Karpas-422 (cell line): ENCODE results near the gene FAM216B. TPM values are rescaled to one million over a fixed set of nuclear protein-coding genes. Genes with fewer than 3 reads are reported as not detected.

Experiments
- DNase-seq: peaks from one replicate; pipeline ENCODE4 v3.0.0-alpha.2; 2015
- H2AFZ ChIP-seq: fragments of 200-600 bp; sonication (generic); 2 replicates; pipeline ENCODE4 v1.6.1; 2014; ENCODE audit warnings: antibody characterized with exemption, low read length, mixed read lengths
- H3K27ac ChIP-seq: fragments of 200-600 bp; sonication (generic); 2 replicates; pipeline ENCODE4 v1.5.1; 2014; ENCODE audit warnings: mild to moderate bottlenecking, low read length, moderate library complexity
- H3K27me3 ChIP-seq: fragments of 200-600 bp; sonication (generic); 2 replicates; pipeline ENCODE4 v1.6.1; 2014; ENCODE audit warnings: low read length, mixed read lengths
- H3K36me3 ChIP-seq: fragments of 200-600 bp; sonication (generic); 2 replicates; pipeline ENCODE4 v1.6.1; 2014; ENCODE audit warnings: low read length, mixed read lengths; ENCODE audit not compliant: insufficient read depth
- H3K4me1 ChIP-seq: fragments of 200-600 bp; sonication (generic); 2 replicates; pipeline ENCODE4 v1.6.1; 2014; ENCODE audit warnings: mild to moderate bottlenecking, low read length, mixed read lengths
- H3K4me2 ChIP-seq: fragments of 200-600 bp; sonication (generic); 2 replicates; pipeline ENCODE4 v1.6.1; 2014; ENCODE audit warnings: low read length, low read depth, mild to moderate bottlenecking; ENCODE audit not compliant: poor library complexity, severe bottlenecking
- H3K4me3 ChIP-seq: fragments of 200-600 bp; sonication (generic); 2 replicates; pipeline ENCODE4 v1.5.1; 2014; ENCODE audit warnings: mild to moderate bottlenecking, antibody characterized with exemption, low read length, mixed read lengths
- H3K79me2 ChIP-seq: fragments of 200-600 bp; sonication (generic); 2 replicates; pipeline ENCODE4 v1.6.1; 2014; ENCODE audit warnings: mild to moderate bottlenecking, low read length, mixed read lengths
- H3K9ac ChIP-seq: fragments of 200-600 bp; sonication (generic); 2 replicates; pipeline ENCODE4 v1.6.0; 2014; ENCODE audit warnings: low read length
- H3K9me2 ChIP-seq: fragments of 200-600 bp; sonication (generic), shearing (Covaris generic); replicated peaks from 2 replicates; pipeline ENCODE4 v1.6.0; 2014; ENCODE audit warnings: mild to moderate bottlenecking, low read length, moderate library complexity; ENCODE audit not compliant: insufficient read depth
- H3K9me3 ChIP-seq: fragments of 300-700, 200-600 bp; sonication (generic); 2 replicates; pipeline ENCODE4 v1.6.1; 2014; ENCODE audit warnings: low read length, mixed read lengths
- H4K20me1 ChIP-seq: fragments of 200-600 bp; sonication (generic); 2 replicates; pipeline ENCODE4 v1.6.1; 2014; ENCODE audit warnings: mild to moderate bottlenecking, antibody characterized with exemption, low read length, low read depth; ENCODE audit not compliant: insufficient read depth
- total RNA-seq: library from RNA; depleted of rRNA; stranded (reverse); fragments of >200 nt; shearing (Covaris generic); gene quantifications from 2 replicates; pipeline ENCODE4 v1.2.3, GENCODE V29; 2014; ENCODE audit warnings: low replicate concordance; rRNA removed

Gene FAM216B
- not detected in 2 replicates for total RNA-seq

DNA sequence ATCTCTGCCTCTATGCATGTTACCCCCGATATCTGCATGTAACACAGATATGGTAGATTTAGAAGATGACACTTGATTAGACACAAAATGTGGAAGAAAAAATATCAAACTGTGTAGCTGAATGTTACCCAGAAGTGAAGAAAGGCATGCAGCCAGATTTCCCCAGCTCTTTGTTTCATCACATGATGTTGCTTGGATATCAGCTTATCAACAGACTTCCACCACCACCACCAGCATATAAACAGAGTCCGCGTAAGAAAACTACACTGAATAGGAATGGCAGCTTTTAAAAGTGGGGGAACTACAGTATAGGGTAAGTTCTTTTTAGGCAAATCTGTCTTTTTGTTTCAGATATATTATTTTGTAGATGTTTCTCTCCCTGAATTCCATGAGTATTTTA is at the start of gene FAM216B:
FAM216B (plus strand) TSS at position 233 of the 400 bp plus-strand sequence. CDS start 2,484 bp downstream, outside the sequence.
- Histone ChIP-seq H3K36me3 (no peaks in the 10 kb centered on the region), H3K4me2 (no peak within 1 kb of the TSS), H3K9me3 (no peaks in the 10 kb centered on the region), H3K27me3 (no peaks in the 10 kb centered on the region), H2AFZ (no peak within 1 kb of the TSS), H4K20me1 (no peaks in the 10 kb centered on the region), H3K4me1 (no peaks in the 10 kb centered on the region), H3K27ac (no peak within 1 kb of the TSS), H3K4me3 (no peak within 1 kb of the TSS), H3K9ac (no peak within 1 kb of the TSS), H3K79me2 (no peaks in the 10 kb centered on the region), H3K9me2 (no peaks in the 10 kb centered on the region)
- DNase-seq, result no peak

DNA sequence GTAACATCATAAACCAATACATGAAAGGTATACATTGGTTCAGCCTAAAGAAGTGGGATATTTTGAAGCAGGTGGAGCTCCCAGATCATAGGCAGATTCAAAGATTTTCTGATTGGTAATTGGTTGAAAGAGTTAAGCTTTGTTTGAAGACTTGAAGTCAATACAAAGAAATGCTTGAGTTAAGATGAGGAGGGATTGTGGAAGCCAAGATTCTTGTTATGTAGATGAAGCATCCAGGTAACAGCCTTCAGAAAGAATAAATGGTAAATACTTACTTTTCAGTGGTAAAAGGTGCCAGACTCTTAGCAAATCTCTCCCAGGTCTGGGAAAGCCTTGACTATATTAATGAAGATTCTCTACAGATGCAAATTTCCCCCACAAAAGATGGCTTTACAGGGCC is 49.3 kb upstream of the FAM216B start:
- Histone ChIP-seq H2AFZ (no peak overlapping the region), H3K9me2 (no peaks in the 10 kb centered on the region), H3K27me3 (no peaks in the 10 kb centered on the region), H3K4me2 (no peak overlapping the region), H3K36me3 (no peaks in the 10 kb centered on the region), H3K4me1 (no peaks in the 10 kb centered on the region), H3K9ac (no peak overlapping the region), H3K4me3 (no peak overlapping the region), H3K79me2 (no peaks in the 10 kb centered on the region), H3K27ac (no peak overlapping the region), H4K20me1 (no peaks in the 10 kb centered on the region), H3K9me3 (no peaks in the 10 kb centered on the region)
- DNase-seq, result no peak

DNA sequence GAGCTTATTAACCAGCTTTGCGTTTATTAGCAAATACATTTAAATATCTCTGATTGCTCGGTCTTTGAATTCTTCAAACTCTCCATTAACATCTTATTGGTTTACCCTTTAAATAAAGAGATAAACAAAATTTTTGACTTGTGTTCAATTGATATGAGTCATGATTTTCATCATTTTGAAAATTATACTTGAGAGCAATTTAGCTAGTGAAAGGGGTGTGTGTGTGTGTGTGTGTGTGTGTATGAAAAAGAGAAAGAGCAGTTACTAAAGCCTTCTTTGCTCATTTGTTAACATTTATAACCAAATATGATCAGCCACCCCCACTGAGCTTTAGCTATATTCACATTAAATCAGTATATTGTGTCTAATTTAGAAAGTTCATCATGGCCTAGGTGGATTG is 48.3 kb upstream of the FAM216B start:
- Histone ChIP-seq H3K36me3 (no peaks in the 10 kb centered on the region), H4K20me1 (no peaks in the 10 kb centered on the region), H3K27me3 (no peaks in the 10 kb centered on the region), H3K4me3 (no peak overlapping the region), H3K79me2 (no peaks in the 10 kb centered on the region), H3K4me1 (no peaks in the 10 kb centered on the region), H3K9me2 (no peaks in the 10 kb centered on the region), H3K27ac (no peak overlapping the region), H3K4me2 (no peak overlapping the region), H3K9me3 (no peaks in the 10 kb centered on the region), H2AFZ (no peak overlapping the region), H3K9ac (no peak overlapping the region)
- DNase-seq, result no peak

DNA sequence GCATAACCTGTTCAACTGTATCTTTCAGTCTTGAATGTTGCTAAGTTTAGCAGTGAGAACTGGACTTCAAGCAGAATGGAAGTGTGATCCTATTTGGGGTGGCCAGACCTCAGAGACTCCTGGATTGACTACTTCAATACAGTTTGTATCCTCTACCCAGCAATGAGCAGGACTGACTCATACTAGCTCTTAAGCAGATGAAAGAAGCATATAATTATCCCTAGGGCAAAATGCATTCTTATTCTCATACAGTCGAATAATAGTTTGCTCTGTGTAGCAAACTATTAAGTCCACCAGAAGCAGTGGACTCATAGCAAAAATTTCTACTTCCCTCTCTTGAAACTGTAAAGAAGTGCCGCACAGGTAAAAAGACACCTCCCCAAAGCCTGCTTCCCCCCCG is 46.4 kb upstream of the FAM216B start:
- Histone ChIP-seq H3K79me2 (no peaks in the 10 kb centered on the region), H3K36me3 (no peaks in the 10 kb centered on the region), H3K4me3 (no peak overlapping the region), H3K27ac (no peak overlapping the region), H3K4me1 (no peaks in the 10 kb centered on the region), H2AFZ (no peak overlapping the region), H3K9me2 (no peaks in the 10 kb centered on the region), H3K9me3 (no peaks in the 10 kb centered on the region), H4K20me1 (no peaks in the 10 kb centered on the region), H3K9ac (no peak overlapping the region), H3K4me2 (no peak overlapping the region), H3K27me3 (no peaks in the 10 kb centered on the region)
- no peak for DNase-seq

DNA sequence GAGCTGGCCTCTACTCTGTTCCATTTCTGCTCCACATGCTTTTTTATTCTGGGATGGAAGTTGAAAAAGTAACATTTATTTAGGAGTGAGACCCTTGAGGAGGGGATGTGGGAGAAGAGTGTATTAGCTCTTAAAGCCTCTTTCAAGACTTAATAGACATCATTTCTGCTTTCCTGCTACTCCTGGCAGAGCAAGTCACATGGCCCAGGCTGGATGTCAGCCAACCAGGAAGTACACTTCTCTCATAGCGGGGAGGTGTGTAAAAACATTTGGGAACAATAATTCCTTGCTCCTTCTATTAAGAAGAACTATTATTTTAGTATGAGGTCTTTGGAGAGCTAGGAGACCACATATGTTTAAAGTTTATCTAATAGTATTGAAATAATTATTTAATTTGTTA is 40.6 kb upstream of the FAM216B start:
- Histone ChIP-seq H3K4me3 (no peak overlapping the region), H3K9me2 (no peaks in the 10 kb centered on the region), H3K79me2 (no peaks in the 10 kb centered on the region), H4K20me1 (no peaks in the 10 kb centered on the region), H3K9ac (no peak overlapping the region), H3K9me3 (no peaks in the 10 kb centered on the region), H2AFZ (peak overlapping the region; percentile 81; the same call in 1 of the 2 replicates), H3K4me2 (peak overlapping the region; percentile 19), H3K27me3 (no peaks in the 10 kb centered on the region), H3K4me1 (peaks cover 15% of the 10 kb centered on the region), H3K36me3 (no peaks in the 10 kb centered on the region), H3K27ac (no peak overlapping the region)
- peak; percentile 75 for DNase-seq

DNA sequence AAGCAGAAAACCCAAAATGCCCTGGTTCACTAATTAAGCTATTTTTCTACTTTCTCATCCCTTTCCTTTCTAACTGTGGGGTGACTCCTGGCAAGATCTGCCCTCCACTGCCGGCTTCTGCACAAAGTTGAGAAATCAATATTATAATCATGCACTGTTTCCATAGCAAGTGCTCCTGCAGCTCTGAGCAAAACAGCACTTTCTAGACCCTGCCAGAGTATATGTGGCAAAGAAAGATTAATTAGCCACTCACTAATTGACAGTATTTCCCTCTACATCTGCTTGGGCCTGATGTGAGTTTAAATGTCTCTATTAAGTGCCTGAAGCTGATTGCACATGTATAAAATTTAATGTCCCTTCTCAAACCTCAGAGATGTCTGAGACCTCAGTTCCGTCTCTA is 39.5 kb upstream of the FAM216B start:
- H3K4me2 ChIP-seq, result no peak overlapping the region
- H3K9ac ChIP-seq, result no peak overlapping the region
- H3K27me3 ChIP-seq, result no peaks in the 10 kb centered on the region
- H2AFZ ChIP-seq, result no peak overlapping the region
- peaks cover 15% of the 10 kb centered on the region for H3K4me1 ChIP-seq
- no peaks in the 10 kb centered on the region for H3K36me3 ChIP-seq
- no peaks in the 10 kb centered on the region for H4K20me1 ChIP-seq
- H3K4me3 ChIP-seq, result no peak overlapping the region
- H3K9me3 ChIP-seq, result no peaks in the 10 kb centered on the region
- H3K27ac ChIP-seq, result no peak overlapping the region
- H3K79me2 ChIP-seq, result no peaks in the 10 kb centered on the region
- H3K9me2 ChIP-seq, result no peaks in the 10 kb centered on the region
- DNase-seq, result no peak

DNA sequence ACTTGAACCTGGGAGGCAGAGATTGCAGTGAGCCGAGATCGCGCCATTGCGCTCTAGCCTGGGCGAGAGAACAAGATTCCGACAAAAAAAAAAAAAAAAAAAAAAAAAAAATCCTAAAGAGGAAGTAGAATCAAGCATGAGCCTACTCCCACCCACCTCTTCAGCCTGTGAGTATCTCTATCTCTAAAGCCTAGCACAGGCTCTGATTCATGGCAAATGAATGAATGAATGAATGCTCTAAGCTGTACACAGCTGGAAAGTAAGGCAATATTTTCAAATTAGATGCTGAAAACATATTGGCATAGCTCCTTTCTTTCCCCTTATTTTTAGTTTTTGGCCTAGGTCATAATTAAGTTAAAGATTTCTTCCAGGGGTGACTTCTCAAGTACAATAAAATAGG is 35.7 kb upstream of the FAM216B start:
- no peaks in the 10 kb centered on the region for H3K9me2 ChIP-seq
- no peaks in the 10 kb centered on the region for H4K20me1 ChIP-seq
- DNase-seq, result no peak
- H3K36me3 ChIP-seq, result no peaks in the 10 kb centered on the region
- no peaks in the 10 kb centered on the region for H3K27me3 ChIP-seq
- no peak overlapping the region for H3K4me2 ChIP-seq
- no peak overlapping the region for H3K4me3 ChIP-seq
- no peaks in the 10 kb centered on the region for H3K79me2 ChIP-seq
- no peaks in the 10 kb centered on the region for H3K9me3 ChIP-seq
- no peak overlapping the region for H3K27ac ChIP-seq
- no peak overlapping the region for H3K9ac ChIP-seq
- H3K4me1 ChIP-seq, result peaks cover 13% of the 10 kb centered on the region
- H2AFZ ChIP-seq, result no peak overlapping the region

DNA sequence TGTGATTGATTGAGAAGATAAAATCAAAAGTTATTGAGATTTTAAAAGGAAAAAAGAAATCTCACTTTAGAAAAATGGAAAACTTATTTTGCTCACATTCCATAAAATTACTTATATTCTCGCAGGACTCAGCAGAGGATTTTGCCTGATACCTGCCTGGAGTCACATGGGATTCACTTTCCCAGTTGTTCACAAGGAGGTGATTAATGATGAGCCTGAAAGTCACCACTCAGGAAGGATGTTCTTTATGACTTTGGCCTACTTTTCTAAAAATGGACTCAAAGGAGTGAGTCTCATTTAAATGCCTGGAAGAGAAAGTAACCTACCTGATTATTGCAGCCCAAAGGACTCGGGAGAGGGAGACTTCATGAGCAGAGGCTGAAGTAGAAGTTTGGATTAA is 34.5 kb upstream of the FAM216B start:
- H3K79me2 ChIP-seq, result no peaks in the 10 kb centered on the region
- no peak overlapping the region for H2AFZ ChIP-seq
- H3K9me3 ChIP-seq, result no peaks in the 10 kb centered on the region
- H3K27me3 ChIP-seq, result no peaks in the 10 kb centered on the region
- no peak overlapping the region for H3K27ac ChIP-seq
- no peaks in the 10 kb centered on the region for H4K20me1 ChIP-seq
- no peak overlapping the region for H3K4me3 ChIP-seq
- no peaks in the 10 kb centered on the region for H3K9me2 ChIP-seq
- DNase-seq, result no peak
- no peak overlapping the region for H3K9ac ChIP-seq
- no peak overlapping the region for H3K4me2 ChIP-seq
- no peaks in the 10 kb centered on the region for H3K36me3 ChIP-seq
- peaks cover 2% of the 10 kb centered on the region for H3K4me1 ChIP-seq

DNA sequence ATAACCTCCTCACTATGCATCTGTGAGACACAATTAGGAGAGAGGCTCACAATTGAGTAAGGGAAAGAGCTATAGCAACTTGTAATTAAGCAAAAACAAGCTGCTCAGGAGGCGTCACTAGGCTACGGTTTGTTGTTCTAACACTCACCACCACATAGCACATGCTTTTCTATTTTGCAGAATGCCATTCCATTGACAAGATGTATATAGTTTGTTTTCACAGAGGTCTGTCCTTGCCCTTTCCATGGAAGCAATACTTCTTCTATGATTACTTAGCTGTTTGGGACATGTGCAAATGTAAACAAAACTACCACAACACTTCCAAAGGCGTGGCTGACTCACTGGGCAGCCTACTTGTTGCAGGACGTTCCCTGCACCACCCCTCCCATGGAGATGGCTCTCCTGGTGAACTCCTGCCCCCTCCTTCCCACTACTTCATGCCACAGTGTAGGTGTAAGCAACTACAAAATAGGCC is 33.9 kb upstream of the FAM216B start:
- H3K4me2 ChIP-seq, result no peak overlapping the region
- no peak for DNase-seq
- H3K4me3 ChIP-seq, result no peak overlapping the region
- H3K36me3 ChIP-seq, result no peaks in the 10 kb centered on the region
- no peaks in the 10 kb centered on the region for H3K27me3 ChIP-seq
- no peaks in the 10 kb centered on the region for H3K9me2 ChIP-seq
- no peaks in the 10 kb centered on the region for H4K20me1 ChIP-seq
- H3K9me3 ChIP-seq, result no peaks in the 10 kb centered on the region
- no peak overlapping the region for H2AFZ ChIP-seq
- no peak overlapping the region for H3K27ac ChIP-seq
- no peaks in the 10 kb centered on the region for H3K79me2 ChIP-seq
- H3K4me1 ChIP-seq, result no peaks in the 10 kb centered on the region
- H3K9ac ChIP-seq, result no peak overlapping the region
